A549 (cell line): Measurements from ENCODE around the gene BCAS2.

Source experiments
- CBX2 ChIP-seq: fragments of 200-600 bp; sonication (generic); IDR thresholded peaks from 2 replicates; pipeline ENCODE4 v1.6.1; 2016; ENCODE audit warnings: low read depth, mild to moderate bottlenecking, borderline replicate concordance
- EP300 ChIP-seq, 2 experiments: fragments of >200 bp; sonication (Bioruptor Twin); formaldehyde crosslinking; IDR thresholded peaks; 2 replicates in 1 of 2; 3 replicates in 1 of 2; pipeline ENCODE4 v1.6.1; 2016 to 2017
- HOXB5 ChIP-seq: fragments of 250-450 bp; sonication (Bioruptor Pico); IDR thresholded peaks from 2 replicates; pipeline ENCODE4 v1.5.0; 2020; ENCODE audit warnings: mild to moderate bottlenecking, moderate library complexity
- MAX ChIP-seq: IDR thresholded peaks from 2 replicates; pipeline ENCODE4 v1.6.1; 2012
- PHF8 ChIP-seq: fragments of 200-600 bp; sonication (generic); IDR thresholded peaks from 2 replicates; pipeline ENCODE4 v1.6.1; 2016; ENCODE audit warnings: low read depth, mild to moderate bottlenecking, antibody characterized with exemption, moderate library complexity, borderline replicate concordance
- POLR2A ChIP-seq: IDR thresholded peaks from 2 replicates; pipeline ENCODE4 v1.6.1; 2012; ENCODE audit warnings: mild to moderate bottlenecking, low read length
- RARB ChIP-seq: fragments of 250-450 bp; sonication (Bioruptor Pico); IDR thresholded peaks from 2 replicates; pipeline ENCODE4 v1.8.0; 2021; ENCODE audit warnings: mild to moderate bottlenecking, moderate library complexity
- REST ChIP-seq: fragments of 200-600 bp; sonication (generic); IDR thresholded peaks from 2 replicates; pipeline ENCODE4 v1.6.1; 2016; ENCODE audit warnings: antibody characterized with exemption, mild to moderate bottlenecking, moderate library complexity
- RFX5 ChIP-seq: fragments of 450-650 bp; IDR thresholded peaks from 2 replicates; pipeline ENCODE4 v1.7.1; 2014; ENCODE audit warnings: antibody characterized with exemption, mild to moderate bottlenecking, moderate library complexity
- USF2 ChIP-seq: fragments of 450-650 bp; IDR thresholded peaks from 2 replicates; pipeline ENCODE4 v1.6.1; 2014; ENCODE audit warnings: antibody characterized with exemption
- ZC3H11A ChIP-seq: fragments of 450-650 bp; IDR thresholded peaks from 2 replicates; pipeline ENCODE4 v1.6.1; 2014; ENCODE audit warnings: antibody characterized with exemption, mild to moderate bottlenecking
- TF ChIP-seq, protein P1 (sequence below): fragments of >200 bp; sonication (Bioruptor Twin); formaldehyde crosslinking; IDR thresholded peaks from 3 replicates; pipeline ENCODE4 v1.5.1; 2016

DNA sequence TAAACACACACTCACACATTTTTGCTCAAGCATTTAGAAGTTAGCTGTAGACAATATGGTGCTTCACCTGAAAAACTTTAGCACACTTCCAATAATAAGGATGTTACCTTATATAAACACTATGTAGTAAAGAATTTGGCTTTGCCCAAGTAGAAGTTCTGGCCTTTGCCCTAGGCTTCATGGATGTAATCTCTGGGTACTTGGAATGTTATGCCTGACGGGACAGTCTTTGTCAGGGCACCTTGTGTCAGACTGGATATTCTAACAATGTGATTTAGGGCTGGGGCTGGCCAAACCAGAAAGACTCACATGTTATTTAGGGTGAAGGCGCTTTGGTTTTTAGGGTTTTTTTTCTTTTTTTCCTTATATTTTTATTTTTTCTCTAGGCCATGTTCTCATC, 35.6 kb downstream of the BCAS2 start:
- TF ChIP-seq, protein P1, sequence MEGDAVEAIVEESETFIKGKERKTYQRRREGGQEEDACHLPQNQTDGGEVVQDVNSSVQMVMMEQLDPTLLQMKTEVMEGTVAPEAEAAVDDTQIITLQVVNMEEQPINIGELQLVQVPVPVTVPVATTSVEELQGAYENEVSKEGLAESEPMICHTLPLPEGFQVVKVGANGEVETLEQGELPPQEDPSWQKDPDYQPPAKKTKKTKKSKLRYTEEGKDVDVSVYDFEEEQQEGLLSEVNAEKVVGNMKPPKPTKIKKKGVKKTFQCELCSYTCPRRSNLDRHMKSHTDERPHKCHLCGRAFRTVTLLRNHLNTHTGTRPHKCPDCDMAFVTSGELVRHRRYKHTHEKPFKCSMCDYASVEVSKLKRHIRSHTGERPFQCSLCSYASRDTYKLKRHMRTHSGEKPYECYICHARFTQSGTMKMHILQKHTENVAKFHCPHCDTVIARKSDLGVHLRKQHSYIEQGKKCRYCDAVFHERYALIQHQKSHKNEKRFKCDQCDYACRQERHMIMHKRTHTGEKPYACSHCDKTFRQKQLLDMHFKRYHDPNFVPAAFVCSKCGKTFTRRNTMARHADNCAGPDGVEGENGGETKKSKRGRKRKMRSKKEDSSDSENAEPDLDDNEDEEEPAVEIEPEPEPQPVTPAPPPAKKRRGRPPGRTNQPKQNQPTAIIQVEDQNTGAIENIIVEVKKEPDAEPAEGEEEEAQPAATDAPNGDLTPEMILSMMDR = no peak
- TF ChIP-seq RFX5 (no peak), POLR2A (no peak), ZC3H11A (no peak), PHF8 (no peak), USF2 (no peak), CBX2 (no peak), REST (no peak), MAX (no peak), RARB (CRISPR knock-in tag) (no peak), HOXB5 (CRISPR knock-in tag) (no peak), EP300 (IDR thresholded peaks at IDR 0.05) (no peak)
